ENCODE data around the gene ZCCHC3.
"Not testable (repeated sequence)": the region's sequence is repeated elsewhere in the genome, so short reads cannot be mapped to it uniquely, and the experiment has no call there.

Gene ZCCHC3, protein sequence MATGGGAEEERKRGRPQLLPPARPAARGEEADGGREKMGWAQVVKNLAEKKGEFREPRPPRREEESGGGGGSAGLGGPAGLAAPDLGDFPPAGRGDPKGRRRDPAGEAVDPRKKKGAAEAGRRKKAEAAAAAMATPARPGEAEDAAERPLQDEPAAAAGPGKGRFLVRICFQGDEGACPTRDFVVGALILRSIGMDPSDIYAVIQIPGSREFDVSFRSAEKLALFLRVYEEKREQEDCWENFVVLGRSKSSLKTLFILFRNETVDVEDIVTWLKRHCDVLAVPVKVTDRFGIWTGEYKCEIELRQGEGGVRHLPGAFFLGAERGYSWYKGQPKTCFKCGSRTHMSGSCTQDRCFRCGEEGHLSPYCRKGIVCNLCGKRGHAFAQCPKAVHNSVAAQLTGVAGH

DNA sequence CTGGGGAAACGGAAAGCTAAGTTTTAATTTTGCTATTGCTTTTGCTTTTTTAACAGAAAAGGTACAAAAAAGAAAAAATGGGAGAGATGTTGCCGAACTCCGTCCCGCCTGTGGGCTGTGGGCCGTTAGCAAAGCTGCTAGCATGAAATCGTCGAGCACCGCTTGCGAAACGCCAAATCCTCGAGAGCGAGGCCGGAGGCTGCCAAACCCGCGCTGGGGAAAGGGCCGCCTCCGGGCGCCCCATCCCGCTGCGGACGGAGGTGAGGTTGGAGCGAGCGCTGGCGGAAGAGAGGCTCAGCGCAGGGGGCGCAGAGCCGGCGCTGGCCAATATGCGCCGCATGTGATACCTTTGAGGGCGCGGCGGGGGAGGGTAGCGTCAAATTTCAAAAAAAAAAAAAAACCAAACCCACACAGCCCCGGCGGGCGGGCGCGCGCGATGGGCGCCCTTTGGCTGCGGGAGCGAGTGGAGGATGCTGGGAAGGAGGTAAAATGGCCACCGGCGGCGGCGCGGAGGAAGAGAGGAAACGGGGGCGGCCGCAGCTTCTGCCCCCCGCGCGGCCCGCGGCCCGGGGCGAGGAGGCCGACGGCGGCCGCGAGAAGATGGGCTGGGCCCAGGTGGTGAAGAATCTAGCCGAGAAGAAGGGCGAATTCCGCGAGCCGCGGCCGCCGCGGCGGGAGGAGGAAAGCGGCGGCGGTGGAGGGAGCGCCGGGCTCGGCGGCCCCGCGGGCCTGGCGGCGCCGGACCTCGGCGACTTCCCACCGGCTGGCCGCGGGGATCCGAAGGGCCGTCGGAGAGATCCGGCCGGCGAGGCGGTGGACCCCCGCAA is at the start of gene ZCCHC3:
Gene ZCCHC3, plus strand, starts transcription at position 473 of the 827 bp plus-strand sequence. Its CDS starts 17 bp downstream, at position 490.
- DNase-seq, result peak; percentile 76

DNA sequence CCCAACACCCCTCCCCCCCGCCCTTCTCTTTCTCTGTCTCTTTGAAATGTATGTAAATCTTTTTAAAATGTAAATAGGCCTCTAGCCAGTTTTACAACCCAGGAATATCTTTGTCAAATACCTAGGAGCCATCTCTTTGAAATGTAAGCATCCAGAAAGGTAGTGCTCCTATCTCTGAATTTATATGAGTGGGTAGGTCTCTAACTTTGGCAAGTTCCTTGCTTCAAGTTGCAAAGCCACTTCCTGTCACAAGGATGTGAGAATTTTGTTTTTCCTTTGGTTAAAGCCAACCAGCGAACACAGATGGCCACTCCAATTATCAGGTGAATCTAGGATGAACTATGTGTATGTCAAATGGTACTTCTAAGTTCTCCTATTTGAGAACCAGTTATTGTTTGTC is 46.0 kb upstream of the ZCCHC3 start:
- DNase-seq, result no peak

DNA sequence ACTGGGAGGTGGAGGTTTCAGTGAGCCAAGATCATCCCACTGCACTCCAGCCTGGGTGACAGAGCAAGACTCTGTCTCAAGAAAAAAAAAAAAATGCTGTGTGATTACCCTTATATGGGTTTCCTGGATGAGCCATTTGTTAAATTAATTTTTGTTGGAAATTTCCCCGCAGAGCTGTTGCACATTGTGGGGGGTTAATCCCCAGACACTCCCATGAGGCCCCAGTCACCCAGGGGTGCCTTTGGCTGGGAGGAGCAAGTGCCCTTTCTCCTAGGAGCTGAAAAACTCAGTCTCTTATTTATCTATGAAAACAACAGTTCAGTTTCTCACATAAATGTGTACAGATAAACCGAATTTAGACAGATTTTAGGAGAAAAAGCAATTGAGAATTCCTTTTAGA is 44.6 kb upstream of the ZCCHC3 start:
- DNase-seq, result no peak

DNA sequence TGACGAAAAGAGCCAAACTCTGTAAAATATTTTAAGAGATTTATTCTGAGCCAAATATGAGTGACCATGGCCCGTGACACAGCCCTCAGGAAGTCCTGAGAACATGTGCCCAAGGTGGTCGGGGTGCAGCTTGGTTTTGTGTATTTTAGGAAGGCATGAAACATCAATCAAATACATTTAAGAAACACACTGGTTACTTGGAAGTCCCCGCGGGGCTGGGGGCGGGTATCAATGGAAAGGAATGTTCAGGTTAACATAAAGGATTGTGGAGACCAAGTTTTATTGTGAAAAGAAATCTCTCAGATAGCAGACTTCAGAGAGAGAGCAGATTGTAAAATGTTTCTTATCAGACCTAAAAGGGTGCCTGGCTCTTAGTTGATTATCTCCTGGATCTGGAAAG is 43.9 kb upstream of the ZCCHC3 start:
- DNase-seq, result not testable (repeated sequence)

DNA sequence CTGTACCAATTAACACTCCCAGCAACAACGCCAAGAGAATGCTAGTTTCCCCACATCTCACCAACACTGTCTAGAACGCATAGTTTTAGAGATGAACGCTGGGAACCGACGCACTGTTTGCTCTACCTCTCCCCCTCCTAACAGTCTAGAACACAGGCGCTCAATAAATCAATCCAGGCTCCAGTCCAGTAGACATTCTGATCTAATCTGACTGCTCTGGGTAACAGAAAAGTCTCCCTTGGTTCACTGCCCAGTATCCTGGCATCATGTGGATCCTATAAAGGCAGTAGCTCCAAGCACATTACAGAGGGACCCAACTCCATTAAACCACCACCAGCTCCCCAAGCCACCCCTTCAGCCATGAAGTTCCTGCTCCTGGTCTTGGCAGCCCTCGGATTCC is 40.0 kb upstream of the ZCCHC3 start, which contains the start of gene DEFB132:
Gene DEFB132, plus strand, starts transcription at position 306 of the 400 bp plus-strand sequence. Its CDS starts 55 bp downstream, at position 361.
- DNase-seq, result no peak

DNA sequence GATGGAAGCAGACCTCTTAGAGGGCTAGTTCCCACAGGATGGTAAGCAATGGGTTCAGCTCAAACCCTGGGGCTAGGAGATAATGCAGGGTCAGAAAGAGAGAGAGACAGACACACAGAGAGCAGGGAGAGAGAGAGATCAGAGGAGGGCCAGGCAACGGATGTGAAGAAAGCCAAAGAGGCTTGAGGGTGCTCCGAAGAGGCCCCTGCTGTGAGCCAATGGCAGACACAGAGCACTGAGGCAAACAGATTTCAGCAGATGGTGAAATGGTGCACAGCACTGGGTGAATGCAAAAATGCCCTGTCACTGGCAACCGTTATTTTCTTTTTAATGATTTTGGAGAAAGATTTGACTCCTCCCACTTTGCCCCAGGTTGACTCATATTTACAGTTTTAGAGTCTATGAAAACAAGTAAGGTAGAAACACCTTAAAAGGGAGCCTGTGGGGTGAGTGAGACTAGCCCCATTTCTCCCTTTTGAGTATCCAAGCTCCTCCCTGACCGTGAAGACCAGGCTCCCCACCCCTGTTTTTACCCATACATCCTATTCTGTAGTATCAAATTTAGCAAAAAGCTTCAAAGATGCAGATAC is 39.0 kb upstream of the ZCCHC3 start:
- no peak for DNase-seq

DNA sequence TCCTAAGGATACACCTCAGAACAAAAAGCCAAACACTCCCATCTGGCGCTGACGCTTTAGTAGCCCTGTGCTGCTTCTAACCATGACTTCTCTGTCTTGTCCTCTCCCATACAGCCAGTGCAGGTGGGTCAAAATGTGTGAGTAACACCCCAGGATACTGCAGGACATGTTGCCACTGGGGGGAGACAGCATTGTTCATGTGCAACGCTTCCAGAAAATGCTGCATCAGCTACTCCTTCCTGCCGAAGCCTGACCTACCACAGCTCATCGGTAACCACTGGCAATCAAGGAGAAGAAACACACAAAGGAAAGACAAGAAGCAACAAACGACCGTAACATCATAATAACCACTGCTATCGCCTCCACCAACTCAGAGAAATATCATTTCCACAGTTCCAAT is 38.4 kb upstream of the ZCCHC3 start:
- no peak for DNase-seq

DNA sequence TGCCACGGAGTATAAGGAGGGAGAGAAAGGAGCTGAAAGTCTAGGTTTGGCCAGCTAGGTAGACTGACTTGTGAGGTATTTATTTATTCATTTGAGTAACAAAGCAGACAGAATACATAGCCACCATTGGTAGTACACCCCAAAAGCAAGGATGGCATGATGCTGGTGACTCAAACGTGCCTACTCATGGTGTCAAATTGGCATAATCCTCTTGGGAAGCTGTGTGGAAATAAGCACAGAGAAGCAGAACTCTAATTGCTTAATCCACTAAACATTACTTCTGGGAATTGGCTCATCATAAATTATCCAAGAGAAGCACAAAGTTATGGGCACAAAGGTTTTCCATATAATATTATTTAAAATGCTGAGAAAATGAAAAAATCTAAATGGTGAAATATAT is 37.4 kb upstream of the ZCCHC3 start:
- DNase-seq, result no peak

DNA sequence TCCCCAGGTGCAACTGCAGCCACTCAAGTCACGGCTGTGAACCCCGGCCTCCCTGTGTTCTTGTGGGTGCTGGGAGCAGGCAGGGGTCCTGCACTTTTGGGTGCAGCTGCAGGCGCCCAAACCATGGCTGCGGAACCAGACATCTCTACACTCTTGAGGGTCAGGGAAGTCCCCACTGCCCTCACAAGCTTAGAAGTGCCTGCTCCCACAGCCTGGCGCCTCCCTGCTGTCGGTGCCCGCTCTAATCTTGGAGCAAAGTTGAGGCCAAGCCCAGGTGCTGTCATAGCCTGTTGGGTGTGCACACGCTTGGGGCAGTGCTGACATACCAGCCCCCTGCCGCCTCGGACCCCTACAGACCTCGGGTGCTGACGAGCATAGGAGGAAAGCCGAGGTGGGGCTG is 33.7 kb upstream of the ZCCHC3 start:
- no peak for DNase-seq

DNA sequence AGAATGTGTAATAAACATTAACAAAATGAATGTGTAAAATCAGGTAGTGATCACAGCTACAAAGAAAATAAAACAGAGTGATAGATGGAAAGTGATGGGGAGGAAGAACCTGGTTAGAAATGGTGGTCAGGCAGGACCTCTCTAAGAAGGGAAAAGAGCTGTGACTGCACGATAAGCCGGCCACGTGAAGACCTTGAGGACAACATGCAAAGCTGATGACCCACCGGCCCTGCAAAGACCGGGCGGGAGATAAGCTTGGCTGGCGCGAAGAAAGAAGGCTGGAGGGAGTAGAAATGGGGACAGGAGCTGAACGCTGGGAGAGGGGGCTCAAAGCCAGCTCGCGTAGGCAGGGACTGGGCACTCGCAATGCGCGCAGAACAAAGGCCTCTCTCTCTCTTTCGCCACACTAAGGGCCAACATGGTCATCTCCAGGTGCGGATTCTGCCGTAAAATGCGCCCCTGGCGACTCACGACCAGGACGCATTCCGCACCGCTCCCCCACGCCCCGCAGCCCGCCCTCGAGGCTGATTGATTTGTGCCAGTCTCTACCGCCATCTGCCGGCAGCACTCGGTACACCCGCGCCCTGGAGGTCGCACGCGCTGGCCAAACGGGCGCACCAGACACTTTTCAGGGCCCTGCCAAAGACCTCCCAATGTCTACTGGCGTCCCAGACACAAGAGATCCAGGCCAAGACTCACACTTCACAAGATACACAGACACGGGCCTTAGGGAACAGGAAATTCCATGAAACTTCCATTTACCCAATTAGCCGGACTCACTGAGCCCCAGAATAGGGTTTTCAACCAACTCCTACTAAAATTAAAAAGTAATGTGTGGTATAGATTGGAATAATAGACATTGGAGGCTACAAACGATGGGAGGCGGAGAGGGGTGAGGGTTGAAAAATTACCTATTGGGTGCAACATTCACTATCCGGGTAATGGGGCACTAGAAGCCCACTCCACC is 30.5 kb upstream of the ZCCHC3 start:
- peak; percentile 76 for DNase-seq

DNA sequence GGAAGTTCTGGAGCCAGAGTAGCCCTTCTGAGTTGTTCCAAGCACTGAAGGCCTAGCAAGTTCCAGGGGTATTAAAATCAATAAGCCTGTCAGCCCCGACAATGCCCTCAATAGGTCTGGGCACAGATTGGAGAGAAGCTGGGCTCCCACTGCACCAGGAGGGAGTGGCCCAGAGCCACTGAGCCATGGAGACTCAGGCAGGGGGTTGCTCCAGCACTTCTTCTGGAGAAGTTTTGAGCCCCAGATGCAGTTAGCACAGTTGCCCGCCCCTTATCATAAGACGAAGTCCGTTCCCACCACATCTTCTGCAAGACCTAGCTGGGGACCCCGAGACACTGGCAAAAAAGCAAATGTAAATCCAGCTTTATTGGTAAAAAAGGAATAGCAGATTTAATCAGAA is 26.9 kb upstream of the ZCCHC3 start:
- DNase-seq, result no peak

DNA sequence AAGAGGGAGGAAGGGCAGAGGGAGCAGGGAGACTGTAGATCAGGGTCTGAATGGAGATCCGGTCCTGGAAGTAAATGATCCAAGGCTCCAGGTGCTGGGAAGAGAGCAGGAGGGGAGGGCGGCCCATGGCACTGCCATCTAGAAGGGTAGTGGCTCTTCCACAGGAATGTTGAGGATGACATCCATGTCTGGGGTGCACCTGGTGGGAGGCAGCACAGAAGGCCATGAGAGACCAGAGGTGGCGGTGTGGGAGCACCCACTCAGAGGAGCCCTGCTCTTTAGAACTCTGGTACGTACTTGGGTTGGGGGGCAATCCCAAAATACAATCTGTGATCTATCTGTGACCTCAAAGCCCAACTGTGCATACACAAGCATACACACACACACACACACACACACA is 26.3 kb upstream of the ZCCHC3 start:
- DNase-seq, result no peak

DNA sequence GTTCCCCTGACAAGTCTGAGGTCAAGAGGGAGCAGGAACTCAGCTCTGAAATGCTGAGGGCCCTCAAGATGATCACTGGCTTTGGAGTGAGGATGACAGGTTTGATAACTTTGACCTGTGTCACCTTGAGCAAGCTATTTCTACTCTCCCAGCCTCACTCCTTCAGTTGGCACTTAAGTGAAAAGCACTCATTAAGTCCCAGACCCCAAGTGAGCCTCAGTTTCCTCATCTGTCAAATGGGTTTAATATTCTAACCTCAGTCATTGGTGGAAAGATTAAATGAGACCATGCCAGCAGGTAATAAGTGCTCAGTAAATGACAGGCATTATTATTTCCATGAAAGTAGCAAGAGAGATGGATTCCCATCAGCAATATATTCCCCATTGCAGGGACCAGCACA is 25.8 kb upstream of the ZCCHC3 start:
- no peak for DNase-seq

DNA sequence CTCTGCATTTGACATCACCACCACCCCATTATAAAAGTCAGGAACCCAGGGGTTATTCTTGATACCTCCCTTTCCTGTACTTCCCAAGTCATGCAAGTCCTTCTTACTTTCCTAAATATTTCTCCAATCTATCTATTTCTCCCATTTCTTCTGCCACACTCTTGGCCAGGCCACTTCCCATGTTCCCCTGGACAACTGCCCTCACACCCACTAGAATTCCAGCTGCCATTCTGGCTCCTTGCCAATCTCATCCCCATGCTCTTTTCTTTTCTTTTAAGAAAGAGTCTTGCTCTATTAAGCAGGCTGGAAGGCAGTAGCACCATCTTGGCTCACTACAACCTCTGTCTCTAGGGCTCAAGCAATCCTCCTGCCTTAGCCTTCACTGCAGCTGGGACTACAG is 24.7 kb upstream of the ZCCHC3 start:
- no peak for DNase-seq

DNA sequence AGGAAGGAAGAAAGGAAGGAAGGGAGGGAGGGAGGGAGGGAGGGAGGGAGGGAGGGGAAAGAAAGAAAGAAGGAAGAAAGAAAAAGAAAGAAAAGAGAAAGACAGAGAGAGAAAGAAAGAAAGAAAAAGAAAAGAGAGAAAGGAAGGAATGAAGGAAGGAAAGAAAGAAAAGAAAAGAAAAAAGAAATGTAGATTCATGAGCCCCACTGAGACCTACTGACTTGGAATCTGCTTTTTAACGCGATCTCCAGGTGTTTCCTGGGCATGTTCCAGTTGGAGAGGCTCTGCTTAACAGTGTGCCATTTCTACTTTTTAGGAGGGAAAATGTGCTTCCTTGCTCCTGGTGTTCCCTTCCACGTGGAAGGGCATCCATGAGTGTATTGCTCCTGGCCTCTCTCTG is 23.5 kb upstream of the ZCCHC3 start:
- DNase-seq, result no peak

DNA sequence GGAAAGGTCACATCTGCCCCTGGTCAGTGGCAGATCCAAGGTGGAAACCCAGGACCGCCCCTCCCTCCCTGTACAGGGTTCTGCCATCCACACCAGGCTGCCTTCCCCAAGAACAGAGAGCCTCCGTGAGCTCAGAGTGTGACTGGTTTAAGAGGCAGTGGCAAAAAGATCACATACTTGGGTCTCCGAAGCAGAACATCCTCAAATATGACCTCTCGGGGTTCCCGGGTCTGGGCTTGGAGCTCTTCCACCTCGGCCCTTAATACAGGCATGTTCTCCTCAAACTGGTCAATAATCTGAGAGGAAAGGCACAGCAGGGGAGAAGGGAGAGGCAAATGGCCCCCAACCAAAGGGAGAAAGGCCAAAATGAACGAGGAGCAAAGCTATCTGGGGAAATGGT is 21.6 kb upstream of the ZCCHC3 start:
- DNase-seq, result no peak

DNA sequence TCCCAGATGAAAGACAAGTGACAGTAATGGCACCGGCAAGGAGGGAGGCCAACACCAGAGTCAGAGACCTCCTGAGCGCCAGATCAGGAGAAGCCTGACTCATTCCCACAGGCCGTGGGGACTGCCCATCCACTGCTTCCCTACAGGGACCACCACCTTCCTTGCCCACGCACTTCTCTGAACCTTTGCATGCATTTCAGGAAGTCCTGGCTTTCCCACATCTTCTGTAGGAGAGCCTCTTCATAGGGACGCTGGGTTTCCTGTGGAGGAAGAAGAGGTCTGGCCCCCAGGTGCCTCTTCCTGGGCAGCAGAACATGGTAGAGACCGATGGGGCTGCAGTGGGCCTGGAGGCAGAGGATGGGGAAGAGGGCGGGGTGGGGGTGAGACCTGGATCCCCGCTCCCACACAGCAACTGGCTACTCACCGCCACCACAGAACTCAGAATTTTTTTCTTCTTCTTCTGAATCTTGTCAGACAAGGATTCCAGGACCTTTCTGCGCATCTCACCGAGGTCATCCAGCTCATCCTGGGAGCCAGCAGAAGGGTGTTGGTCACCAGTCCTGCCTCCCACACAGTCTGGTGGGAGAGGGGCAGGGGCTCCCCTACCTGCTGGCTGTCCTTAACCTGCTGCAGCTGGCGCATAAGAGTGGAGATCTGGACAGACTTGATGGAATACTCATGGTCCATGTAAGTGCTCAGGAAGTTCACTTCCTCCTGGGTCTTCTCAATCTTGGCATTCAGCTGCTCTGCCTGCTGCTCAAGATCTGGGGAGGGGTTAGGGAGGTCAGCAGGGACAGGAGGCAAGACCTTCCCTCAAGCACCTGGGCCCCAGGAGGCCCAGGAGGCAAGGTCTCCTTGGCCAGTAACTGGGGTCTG is 20.5 kb upstream of the ZCCHC3 start:
- no peak for DNase-seq

DNA sequence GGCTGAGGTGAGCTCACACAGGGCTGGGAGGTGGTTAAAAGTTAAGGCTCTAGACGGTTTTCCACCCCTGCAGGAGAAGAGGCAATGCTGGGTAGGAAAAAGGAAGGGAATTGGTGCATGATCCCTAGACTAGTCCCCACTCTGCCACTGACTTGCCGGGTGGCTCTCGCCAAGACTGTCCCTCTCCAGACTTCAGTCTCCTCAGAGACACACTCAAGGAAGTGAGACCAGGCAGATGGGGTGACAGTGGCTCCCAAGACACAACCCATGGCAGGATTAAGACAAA is 19.9 kb upstream of the ZCCHC3 start:
- DNase-seq, result no peak

DNA sequence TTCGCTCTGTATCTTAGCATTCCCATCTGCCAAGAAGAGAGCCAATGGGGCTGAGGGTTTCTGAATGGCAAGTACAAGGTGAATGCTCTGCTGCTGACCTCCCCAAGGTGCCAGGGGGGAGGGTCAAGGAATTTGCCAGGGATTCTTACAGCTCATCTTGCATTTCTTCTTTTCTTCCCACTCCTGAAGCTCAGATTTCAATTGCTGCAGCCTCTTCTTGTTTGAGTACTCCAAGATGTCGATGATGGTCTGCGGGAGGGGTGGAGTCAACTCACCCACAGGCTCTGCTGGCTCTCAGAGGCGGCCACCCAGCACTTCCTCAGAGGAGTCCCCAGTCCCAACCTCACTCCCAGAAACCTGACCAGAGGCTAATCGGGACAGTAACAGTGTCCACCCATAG is 19.2 kb upstream of the ZCCHC3 start:
- DNase-seq, result no peak

DNA sequence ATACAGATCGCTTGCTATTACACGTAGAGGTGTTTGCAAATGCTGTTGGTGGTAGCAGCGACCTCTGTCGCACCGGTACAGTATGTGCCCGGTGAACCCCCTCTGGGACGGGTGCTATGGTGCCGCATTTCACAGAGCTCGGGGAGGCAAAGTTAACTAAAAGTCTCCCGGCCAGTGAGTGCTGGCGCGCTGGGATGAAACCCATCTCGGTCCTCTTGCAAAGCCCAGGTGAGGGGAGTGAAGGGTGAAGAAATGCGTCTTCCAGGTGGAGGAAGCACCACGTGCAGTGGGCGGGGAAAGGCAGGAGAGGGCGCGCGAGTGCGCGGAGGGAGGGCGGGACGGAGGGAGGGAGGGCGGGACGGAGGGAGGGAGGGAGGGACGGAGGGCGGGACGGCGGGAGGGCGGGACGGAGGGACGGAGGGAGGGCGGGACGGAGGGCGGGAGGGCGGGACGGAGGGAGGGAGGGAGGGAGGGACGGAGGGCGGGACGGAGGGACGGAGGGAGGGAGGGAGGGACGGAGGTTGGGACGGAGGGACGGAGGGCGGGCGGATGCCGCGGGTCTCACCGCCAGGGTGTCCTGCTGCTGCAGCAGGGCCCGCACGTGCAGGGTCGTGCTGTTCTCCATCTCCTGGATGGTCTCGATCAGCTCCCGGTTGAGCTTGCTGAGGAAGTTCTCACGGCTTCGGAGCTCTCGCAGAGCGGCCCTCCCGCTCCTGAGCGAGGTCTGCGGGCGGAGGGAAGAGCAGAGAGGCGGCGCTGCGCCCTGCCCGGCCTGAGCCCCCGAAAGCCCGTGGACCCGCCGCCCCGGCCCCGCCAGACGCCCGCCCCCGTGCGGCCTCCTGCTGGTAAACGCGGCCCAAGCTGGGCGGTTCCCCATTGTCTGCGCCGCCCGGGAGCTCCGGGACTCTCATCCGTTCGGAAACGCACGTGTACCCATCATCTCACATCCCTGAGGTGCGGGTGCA is 18.5 kb upstream of the ZCCHC3 start:
- DNase-seq, result no peak

DNA sequence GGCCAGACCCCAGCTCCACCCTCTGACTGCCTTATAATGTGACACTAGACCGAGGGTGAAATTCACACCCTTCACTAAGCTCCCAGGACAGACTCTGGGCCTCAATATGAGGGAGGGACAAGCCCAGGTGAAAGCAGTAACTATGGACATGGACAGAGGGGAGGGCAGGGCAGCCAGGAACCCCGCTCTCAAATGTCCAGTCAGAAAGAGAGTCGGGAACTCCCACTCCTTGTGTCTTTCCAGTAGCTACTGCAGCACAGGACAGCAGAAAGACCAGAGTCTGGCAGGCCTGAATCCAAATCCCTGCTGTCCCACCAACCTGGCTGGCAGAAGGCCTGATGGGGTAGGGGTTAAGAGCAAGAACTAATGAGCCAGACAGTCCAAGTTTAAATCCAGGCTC is 13.2 kb upstream of the ZCCHC3 start:
- no peak for DNase-seq

Data from activated effector memory CD4-positive, alpha-beta T cell treated with Interleukin-2 at 50 U/mL for 16 hours (primary cell).